Measurements from ENCODE around the gene SCNN1G. TPM values are rescaled to one million over a fixed set of nuclear protein-coding genes. Genes with fewer than 3 reads are reported as not detected.

Gene SCNN1G
- total and polyA plus RNA-seq, 2 of the 4 experiments (the other 2 are of a cell fraction): not detected

DNA sequence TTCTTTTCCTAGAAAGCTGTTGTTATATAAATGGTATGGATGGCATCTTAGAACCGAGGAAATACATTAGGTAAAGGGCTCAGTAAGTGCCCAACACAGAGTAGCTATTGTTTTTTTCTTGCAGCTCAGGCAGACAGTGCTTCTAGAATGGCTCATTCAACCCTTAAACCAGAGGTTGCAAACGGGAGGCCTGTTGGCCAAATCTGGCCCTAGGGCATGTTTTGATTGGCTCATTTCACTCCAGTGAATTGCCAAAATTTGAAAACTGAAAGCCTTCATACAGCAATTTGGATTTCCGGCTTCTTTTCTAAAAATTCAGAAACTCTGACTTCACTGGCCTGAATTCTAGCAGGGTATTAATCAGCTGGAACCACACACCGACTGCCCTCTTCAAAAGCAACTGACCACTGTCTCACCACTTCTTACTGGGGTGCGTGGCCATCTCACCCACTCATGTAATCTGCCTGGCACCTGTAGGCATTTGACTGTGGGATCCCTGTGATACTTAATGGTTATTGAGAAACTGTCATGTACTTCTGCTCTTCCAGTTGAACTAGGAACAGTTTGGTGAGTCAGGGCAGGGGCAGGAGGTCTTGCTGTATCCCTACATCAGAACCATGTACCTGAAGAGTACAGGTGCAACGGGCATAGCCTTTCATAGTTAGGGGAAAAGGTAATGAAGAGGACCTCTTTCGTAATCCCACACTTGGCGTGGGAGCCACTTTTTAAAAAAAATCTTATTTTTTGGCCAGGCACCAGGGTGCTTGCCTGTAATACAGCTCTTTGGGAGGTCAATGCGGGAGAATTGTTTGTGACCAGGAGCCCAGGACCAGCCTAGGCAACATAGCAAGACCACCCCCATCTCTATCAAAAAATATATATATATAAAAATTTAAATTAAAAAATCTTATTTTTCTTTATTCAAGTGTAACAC, 66.0 kb downstream of the SCNN1G start:
- Histone ChIP-seq H3K9me1 (ENCODE audit: insufficient read depth, low read length) (no peaks in the 10 kb centered on the region), H2BK120ac (ENCODE audit: low read depth, low read length) (no peak overlapping the region), H4K5ac (ENCODE audit: low read depth, low read length) (no peak overlapping the region), H3K4ac (ENCODE audit: low read depth, low read length) (no peak overlapping the region), H2BK20ac (ENCODE audit: low read depth, low read length) (no peak overlapping the region), H2AK5ac (ENCODE audit: low read depth, low read length) (no peak overlapping the region), H2AFZ (replicated peaks; ENCODE audit: low read length, poor library complexity) (no peak overlapping the region), H3K27ac (ENCODE audit: insufficient read depth, low read length) (no peak overlapping the region), H2AK9ac (replicated peaks; ENCODE audit: low read depth, low read length, poor library complexity) (no peak overlapping the region), H4K8ac (ENCODE audit: low read depth in 2 of 2, low read length in 2 of 2) (no peak overlapping the region), H3K4me2 (ENCODE audit: low read depth, low read length) (no peak overlapping the region), H3K4me3 (ENCODE audit: insufficient read depth, low read depth, low read length) (no peak overlapping the region), H3K36me3 (ENCODE audit: control insufficient read depth, insufficient read depth, low read length) (no peaks in the 10 kb centered on the region), H3K27me3 (ENCODE audit: control insufficient read depth, insufficient read depth, low read length) (no peaks in the 10 kb centered on the region), H2BK5ac (ENCODE audit: low read depth, low read length, poor library complexity, severe bottlenecking) (no peak overlapping the region), H4K91ac (ENCODE audit: insufficient read depth, low read depth, low read length) (no peak overlapping the region), H3K9me3 (ENCODE audit: control insufficient read depth, insufficient read depth, low read length) (no peaks in the 10 kb centered on the region), H3K56ac (ENCODE audit: extremely low read depth, insufficient read depth, low read length) (no peak overlapping the region), H2BK15ac (ENCODE audit: low read depth, low read length) (no peak overlapping the region), H4K20me1 (ENCODE audit: insufficient read depth, low read length) (no peaks in the 10 kb centered on the region), H3K4me1 (ENCODE audit: control insufficient read depth, insufficient read depth, low read length) (no peaks in the 10 kb centered on the region), H3K9ac (ENCODE audit: low read depth, low read length) (no peak overlapping the region), H3K79me1 (ENCODE audit: low read depth in 1 of 2, low read length in 2 of 2) (no peaks in the 10 kb centered on the region), H3K18ac (ENCODE audit: low read depth, low read length) (no peak overlapping the region), H3K14ac (replicated peaks; ENCODE audit: low read depth, low read length) (no peak overlapping the region), H3K23ac (ENCODE audit: low read depth, low read length) (no peak overlapping the region)
- ChIA-PET POLR2A (ENCODE audit: unreplicated experiment) (no interaction called here), CTCF (interaction anchor here (0.6 kb wide), 1 partner anchor 1593 kb away, joined by 3 read pairs; no protein-coding TSS in a partner anchor)
- DNase-seq (no peak), ATAC-seq (ENCODE audit: low read depth) (no peak)
- in situ Hi-C loops (cut with MboI; ENCODE audit: low sequenced_read_pairs): no loop called here
- WGBS, 2 experiments (ENCODE audit: extremely low coverage in 2 of 2, insufficient read length in 1 of 2): 57% methylated on average over 1 of the region's 9 CpGs; no CpG with 5 or more reads in 1 of the 2 experiments
- no peak for TF ChIP-seq RAD21 (IDR thresholded peaks at IDR 0.05; ENCODE audit: low read length)
- no peak for TF ChIP-seq CEBPB (IDR thresholded peaks at IDR 0.05; ENCODE audit: low read depth, low read length)
- TF ChIP-seq, protein P1, sequence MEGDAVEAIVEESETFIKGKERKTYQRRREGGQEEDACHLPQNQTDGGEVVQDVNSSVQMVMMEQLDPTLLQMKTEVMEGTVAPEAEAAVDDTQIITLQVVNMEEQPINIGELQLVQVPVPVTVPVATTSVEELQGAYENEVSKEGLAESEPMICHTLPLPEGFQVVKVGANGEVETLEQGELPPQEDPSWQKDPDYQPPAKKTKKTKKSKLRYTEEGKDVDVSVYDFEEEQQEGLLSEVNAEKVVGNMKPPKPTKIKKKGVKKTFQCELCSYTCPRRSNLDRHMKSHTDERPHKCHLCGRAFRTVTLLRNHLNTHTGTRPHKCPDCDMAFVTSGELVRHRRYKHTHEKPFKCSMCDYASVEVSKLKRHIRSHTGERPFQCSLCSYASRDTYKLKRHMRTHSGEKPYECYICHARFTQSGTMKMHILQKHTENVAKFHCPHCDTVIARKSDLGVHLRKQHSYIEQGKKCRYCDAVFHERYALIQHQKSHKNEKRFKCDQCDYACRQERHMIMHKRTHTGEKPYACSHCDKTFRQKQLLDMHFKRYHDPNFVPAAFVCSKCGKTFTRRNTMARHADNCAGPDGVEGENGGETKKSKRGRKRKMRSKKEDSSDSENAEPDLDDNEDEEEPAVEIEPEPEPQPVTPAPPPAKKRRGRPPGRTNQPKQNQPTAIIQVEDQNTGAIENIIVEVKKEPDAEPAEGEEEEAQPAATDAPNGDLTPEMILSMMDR (conservative IDR thresholded peaks at IDR 0.05; ENCODE audit: low read depth, low read length): no peak
- TF ChIP-seq, protein P2, sequence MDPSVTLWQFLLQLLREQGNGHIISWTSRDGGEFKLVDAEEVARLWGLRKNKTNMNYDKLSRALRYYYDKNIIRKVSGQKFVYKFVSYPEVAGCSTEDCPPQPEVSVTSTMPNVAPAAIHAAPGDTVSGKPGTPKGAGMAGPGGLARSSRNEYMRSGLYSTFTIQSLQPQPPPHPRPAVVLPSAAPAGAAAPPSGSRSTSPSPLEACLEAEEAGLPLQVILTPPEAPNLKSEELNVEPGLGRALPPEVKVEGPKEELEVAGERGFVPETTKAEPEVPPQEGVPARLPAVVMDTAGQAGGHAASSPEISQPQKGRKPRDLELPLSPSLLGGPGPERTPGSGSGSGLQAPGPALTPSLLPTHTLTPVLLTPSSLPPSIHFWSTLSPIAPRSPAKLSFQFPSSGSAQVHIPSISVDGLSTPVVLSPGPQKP (IDR thresholded peaks at IDR 0.05; ENCODE audit: borderline replicate concordance, low read depth, low read length): no peak
- no peak for TF ChIP-seq MAFK (IDR thresholded peaks at IDR 0.05; ENCODE audit: low read depth, low read length)
- TF ChIP-seq NFE2L2 (IDR thresholded peaks at IDR 0.05; ENCODE audit: low read depth, low read length): no peak
- no peak for TF ChIP-seq SMC3 (IDR thresholded peaks at IDR 0.05; ENCODE audit: low read depth, low read length)
- TF ChIP-seq RFX5 (IDR thresholded peaks at IDR 0.05; ENCODE audit: low read depth, low read length): no peak
- TF ChIP-seq RCOR1 (IDR thresholded peaks at IDR 0.05; ENCODE audit: insufficient replicate concordance, low read length): no peak
- no peak for TF ChIP-seq MXI1 (IDR thresholded peaks at IDR 0.05; ENCODE audit: borderline replicate concordance, low read depth, low read length)
- no peak for TF ChIP-seq POLR2A (IDR thresholded peaks at IDR 0.05; ENCODE audit: low read depth, low read length)
- dilution Hi-C loops (cut with HindIII; ENCODE audit: low sequenced_read_pairs, unreplicated experiment): no loop called here
- no TSS peak for BruUV-seq (replicated peaks)
- intact Hi-C loops (cut with micrococcal nuclease): no loop called here

All from IMR-90 (cell line).